ENCODE results near the gene RPTN.
"Not testable (repeated sequence)": the region's sequence is repeated elsewhere in the genome, so short reads cannot be mapped to it uniquely, and the experiment has no call there.

The RPTN gene

GRCh38 chr1:152164517-152165136 lies 5.6 kb upstream of the RPTN start:
- no peak for DNase-seq

GRCh38 chr1:152162792-152163463 lies 3.9 kb upstream of the RPTN start:
- DNase-seq = no peak

GRCh38 chr1:152160576-152160975 lies 1.5 kb upstream of the RPTN start:
- DNase-seq = no peak

- no peak for DNase-seq
These were observed 5.0 kb downstream of the RPTN start for GRCh38 chr1:152153996-152154395.

GRCh38 chr1:152151646-152152045 lies 7.4 kb downstream of the RPTN start:
- DNase-seq = no peak

- DNase-seq = no peak
These were observed 10.0 kb downstream of the RPTN start for GRCh38 chr1:152148981-152149380.

GRCh38 chr1:152148051-152148450 lies 11.0 kb downstream of the RPTN start:
- DNase-seq = no peak

- DNase-seq = no peak
These were observed 13.3 kb downstream of the RPTN start for GRCh38 chr1:152145769-152146168.

- not testable (repeated sequence) for DNase-seq
These were observed 14.3 kb downstream of the RPTN start for GRCh38 chr1:152144674-152145183.

GRCh38 chr1:152143150-152143887 lies 15.7 kb downstream of the RPTN start:
- DNase-seq = peak; percentile 42

- no peak for DNase-seq
These were observed 16.9 kb downstream of the RPTN start for GRCh38 chr1:152141971-152142584.

- no peak for DNase-seq
These were observed 21.8 kb downstream of the RPTN start for GRCh38 chr1:152137215-152137614.

- no peak for DNase-seq
These were observed 28.8 kb downstream of the RPTN start for GRCh38 chr1:152130186-152130585.

- DNase-seq = no peak
These were observed 31.4 kb downstream of the RPTN start for GRCh38 chr1:152127673-152128072.

- no peak for DNase-seq
These were observed 33.1 kb downstream of the RPTN start for GRCh38 chr1:152125834-152126443.

GRCh38 chr1:152118915-152119314 lies 40.1 kb downstream of the RPTN start:
- no peak for DNase-seq

- DNase-seq = no peak
These were observed 43.7 kb downstream of the RPTN start, which contains the start of gene TCHH for GRCh38 chr1:152115344-152115743. Gene TCHH (minus strand): TSS chr1:152115444. CDS start chr1:152114080, 1,364 bp downstream.

- DNase-seq = no peak
These were observed 46.1 kb downstream of the RPTN start for GRCh38 chr1:152112885-152113432.

- DNase-seq = no peak
These were observed 46.7 kb downstream of the RPTN start for GRCh38 chr1:152112101-152112884.

GRCh38 chr1:152111515-152111968 lies 47.5 kb downstream of the RPTN start:
- DNase-seq = peak; percentile 43

- DNase-seq = peak; percentile 27
These were observed 48.0 kb downstream of the RPTN start for GRCh38 chr1:152110860-152111514.
